Testis (tissue), 2 donors: ENCODE results near the gene FES.

Experiments used
- POLR2A ChIP-seq: fragments of 450-650 bp; IDR thresholded peaks from one replicate; pipeline ENCODE4 v1.6.1; 2017; ENCODE audit warnings: antibody characterized with exemption, mild to moderate bottlenecking, moderate library complexity
- TF ChIP-seq, protein P1 (sequence below), 3 experiments: fragments of 450-650 bp in 2 of 3; fragments of 200-600 bp in 1 of 3; sonication (generic) in 1 of 3; IDR thresholded peaks; one replicate each; pipeline ENCODE4 v1.5.1; 2016 to 2019; ENCODE audit warnings: antibody characterized with exemption in 3 of 3, mild to moderate bottlenecking in 2 of 3, moderate library complexity in 1 of 3

DNA sequence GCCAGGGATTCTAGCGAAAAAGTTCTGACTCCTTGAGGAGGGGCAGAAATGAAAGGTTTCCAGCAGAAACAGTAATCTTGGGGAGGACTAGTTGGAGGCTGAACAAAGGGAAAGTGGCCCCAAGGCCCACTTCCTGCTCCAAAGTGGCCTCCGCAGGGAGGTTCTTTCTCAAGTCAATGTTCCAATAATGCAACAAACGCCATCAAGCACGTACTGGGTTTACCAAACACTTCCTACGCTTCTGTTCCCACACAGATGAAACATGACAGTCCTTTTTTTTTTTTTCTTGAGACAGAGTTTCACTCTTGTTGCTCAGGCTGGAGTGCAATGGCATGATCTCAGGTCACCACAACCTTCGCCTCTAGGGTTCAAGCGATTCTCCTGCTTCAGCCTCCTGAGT lies 60.8 kb downstream of the FES start:
- TF ChIP-seq, protein P1, sequence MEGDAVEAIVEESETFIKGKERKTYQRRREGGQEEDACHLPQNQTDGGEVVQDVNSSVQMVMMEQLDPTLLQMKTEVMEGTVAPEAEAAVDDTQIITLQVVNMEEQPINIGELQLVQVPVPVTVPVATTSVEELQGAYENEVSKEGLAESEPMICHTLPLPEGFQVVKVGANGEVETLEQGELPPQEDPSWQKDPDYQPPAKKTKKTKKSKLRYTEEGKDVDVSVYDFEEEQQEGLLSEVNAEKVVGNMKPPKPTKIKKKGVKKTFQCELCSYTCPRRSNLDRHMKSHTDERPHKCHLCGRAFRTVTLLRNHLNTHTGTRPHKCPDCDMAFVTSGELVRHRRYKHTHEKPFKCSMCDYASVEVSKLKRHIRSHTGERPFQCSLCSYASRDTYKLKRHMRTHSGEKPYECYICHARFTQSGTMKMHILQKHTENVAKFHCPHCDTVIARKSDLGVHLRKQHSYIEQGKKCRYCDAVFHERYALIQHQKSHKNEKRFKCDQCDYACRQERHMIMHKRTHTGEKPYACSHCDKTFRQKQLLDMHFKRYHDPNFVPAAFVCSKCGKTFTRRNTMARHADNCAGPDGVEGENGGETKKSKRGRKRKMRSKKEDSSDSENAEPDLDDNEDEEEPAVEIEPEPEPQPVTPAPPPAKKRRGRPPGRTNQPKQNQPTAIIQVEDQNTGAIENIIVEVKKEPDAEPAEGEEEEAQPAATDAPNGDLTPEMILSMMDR (IDR thresholded peaks at IDR 0.05) = no peak
- no peak for TF ChIP-seq POLR2A
